GM19193 (cell line): ENCODE results near the gene GARIN5B.

Source experiments
- POLR2A ChIP-seq: IDR thresholded peaks from 4 replicates; pipeline ENCODE4 v1.6.1; 2011; ENCODE audit not compliant: insufficient read depth, insufficient read length; ENCODE audit errors: extremely low read depth

Gene GARIN5B

DNA sequence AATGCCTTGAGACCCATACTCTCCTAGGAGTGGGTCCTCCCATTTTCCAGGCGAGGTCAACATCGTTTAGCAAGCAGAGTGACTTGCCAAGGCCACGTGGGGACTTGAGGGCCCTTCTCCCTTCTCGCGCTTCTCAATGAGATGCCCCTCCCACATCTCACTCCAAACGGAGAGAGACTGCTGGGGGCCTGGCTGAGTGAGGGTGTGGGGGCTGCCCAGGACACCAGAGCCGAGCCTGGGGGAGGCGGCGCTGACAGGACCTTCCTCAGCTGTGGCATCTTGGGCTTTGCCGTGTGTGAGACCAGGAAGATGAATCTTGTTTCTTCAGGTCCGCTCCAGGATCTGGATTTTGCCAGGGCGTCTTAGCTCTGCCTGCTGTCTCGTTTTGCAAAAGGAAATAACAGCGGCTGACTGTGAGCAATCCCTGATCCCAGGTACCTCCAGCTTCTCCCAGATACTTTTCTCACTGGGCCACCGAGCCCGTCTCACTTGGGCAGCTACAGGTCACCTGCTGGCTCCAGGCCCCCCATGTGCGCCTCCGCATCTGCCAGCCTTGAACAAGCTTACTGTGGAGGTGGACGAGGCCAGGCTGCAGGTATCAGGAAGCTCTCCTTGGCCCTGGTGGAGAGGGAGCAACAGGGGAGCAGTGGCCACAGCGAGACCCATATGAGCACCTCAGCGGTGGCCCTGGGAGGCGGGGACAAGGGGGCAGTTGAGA is 14.6 kb downstream of the GARIN5B start:
- TF ChIP-seq POLR2A, result no peak

DNA sequence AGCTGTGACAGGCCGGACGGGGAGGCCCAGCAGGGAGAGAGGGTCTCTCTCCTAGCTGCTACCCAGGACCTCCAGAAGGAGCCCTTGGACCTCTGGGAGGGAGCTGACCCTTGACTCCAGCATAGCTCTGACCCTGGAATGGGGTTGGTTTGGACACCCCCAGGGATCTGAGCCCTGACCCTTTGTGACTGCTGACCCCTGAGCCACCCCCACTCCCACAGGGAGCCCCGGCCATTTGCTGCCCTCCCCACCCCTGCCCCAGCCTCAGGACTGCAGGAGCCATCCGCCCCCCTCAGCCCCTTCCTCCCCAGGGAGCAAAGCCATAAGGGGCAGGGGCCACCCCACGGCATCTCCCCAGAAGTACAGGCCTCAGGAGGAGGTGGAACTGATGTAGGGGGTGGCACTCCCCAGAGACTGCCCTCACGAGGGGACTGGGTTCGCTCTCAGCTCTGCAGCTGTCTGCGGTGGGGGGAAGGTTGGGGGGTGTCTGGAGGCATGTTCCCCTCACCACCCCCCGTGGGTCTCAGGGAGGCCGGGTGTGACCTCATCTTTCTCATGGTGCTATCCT is 15.5 kb downstream of the GARIN5B start:
- no peak for TF ChIP-seq POLR2A

GRCh38 chr19:55346725-55347441 is 16.2 kb downstream of the GARIN5B start:
- TF ChIP-seq POLR2A, result no peak

- TF ChIP-seq POLR2A, result no peak
Observed at GRCh38 chr19:55345818-55346724, 17.0 kb downstream of the GARIN5B start.

GRCh38 chr19:55345101-55345817 is 17.8 kb downstream of the GARIN5B start:
- TF ChIP-seq POLR2A, result no peak

DNA sequence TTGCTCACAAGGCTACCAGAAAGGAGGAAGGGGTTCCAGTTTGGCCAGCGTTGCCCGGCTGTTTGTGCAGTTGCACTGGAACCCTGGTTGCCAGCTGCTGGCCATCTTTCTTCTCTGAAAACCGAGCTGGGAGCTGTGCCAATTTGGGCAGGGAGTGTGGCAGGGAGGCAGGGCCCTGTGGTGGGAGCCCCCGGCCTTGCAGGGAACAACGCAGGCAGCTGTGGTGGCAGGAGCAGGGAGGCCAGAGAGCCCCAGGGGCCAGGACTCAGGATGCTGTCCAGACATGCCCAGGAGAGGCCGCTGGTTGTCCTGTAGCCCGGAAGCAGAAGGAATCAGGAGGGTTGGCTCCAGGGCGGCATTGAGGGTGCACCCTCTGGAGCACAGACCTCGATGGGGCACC is 18.6 kb downstream of the GARIN5B start:
- no peak for TF ChIP-seq POLR2A

GRCh38 chr19:55341595-55342531 is 21.2 kb downstream of the GARIN5B start:
- no peak for TF ChIP-seq POLR2A

- no peak for TF ChIP-seq POLR2A
Observed at GRCh38 chr19:55341171-55341588, 21.9 kb downstream of the GARIN5B start.

DNA sequence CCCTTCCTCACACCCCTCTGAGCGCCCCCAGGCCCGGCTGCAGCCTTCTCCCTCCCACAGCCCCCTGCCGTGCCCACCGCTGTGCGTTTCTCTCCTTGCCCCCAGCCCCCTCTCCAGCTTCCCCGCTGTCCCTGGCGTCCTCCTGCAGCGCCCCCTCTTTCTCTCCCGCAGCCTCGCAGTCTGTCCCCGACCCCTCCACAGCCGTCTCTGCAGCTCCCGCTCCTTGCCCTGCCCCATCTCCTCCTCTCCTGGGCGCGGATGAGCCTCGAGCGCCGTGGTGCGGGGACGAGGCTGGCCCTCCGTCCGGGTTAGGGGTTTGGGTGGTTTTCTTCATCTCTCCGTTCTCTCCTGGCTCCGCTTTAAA is 22.3 kb downstream of the GARIN5B start:
- TF ChIP-seq POLR2A, result no peak

DNA sequence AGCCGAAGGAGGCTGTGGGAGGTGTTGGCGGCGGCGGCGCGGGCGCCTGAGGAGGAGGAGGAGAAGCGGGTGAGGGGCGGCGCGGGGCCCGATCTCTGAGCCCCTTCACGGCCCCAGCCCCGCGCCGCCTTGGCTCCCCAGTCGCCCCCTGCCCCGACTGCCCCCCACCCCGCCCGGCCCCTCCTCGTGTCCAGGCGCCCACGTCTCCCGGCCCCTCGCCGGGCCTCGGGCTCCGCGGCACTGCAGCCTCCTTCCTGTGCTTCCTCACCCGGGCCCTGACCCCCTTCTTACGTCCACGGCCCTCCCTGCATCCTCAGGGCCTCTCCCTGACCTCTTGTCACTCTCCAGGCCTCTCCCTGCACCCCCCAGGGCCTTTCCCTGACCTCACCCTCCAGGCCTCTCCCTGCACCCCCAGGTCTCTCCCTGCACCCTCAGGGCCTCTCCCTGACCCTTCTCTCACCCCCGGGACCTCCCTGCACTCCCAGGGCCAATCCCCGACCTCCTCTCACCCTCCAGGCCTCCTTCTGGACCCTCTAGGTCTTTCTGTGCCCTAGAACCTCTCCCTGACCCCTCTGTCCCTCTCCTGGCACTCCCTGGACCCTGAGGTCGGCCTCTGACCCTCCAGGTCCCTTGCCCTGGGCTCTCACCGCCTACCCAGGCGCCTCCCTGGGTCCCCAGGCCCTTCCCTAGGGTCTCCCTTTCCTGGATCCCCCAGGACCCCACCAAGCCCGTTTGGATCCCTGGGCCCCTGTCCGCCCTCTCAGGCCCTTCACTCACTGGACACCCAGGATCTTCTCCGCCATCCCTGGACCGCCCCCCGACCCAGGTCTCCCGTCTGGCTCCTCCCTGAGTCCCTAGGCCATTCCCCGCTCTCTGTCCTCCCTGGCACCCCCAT is 22.9 kb downstream of the GARIN5B start:
- TF ChIP-seq POLR2A, result peak; percentile 66

GRCh38 chr19:55339105-55339888 is 23.8 kb downstream of the GARIN5B start, which contains the start of gene KMT5C:
KMT5C (plus strand) TSS chr19:55339876; CDS start chr19:55341937, 2,061 bp downstream.
- peak; percentile 25 for TF ChIP-seq POLR2A
